K562 (cell line): ENCODE results near the gene ZGLP1. TPM values are rescaled to one million over a fixed set of nuclear protein-coding genes. Genes with fewer than 3 reads are reported as not detected.

ENCODE experiments used
- CHD4 ChIP-seq: fragments of 200-600 bp; sonication (generic); IDR thresholded peaks from 3 replicates; pipeline ENCODE4 v1.6.1; 2012; ENCODE audit warnings: low read depth, mild to moderate bottlenecking, mixed read lengths, low read length, inconsistent platforms; ENCODE audit not compliant: insufficient read depth, insufficient replicate concordance, poor library complexity, severe bottlenecking
- HDAC2 ChIP-seq: fragments of 450-650 bp; IDR thresholded peaks from 2 replicates; pipeline ENCODE4 v1.6.1; 2016; ENCODE audit warnings: mild to moderate bottlenecking
- HDAC8 ChIP-seq: fragments of 450-650 bp; IDR thresholded peaks from 2 replicates; pipeline ENCODE4 v1.6.1; 2016; ENCODE audit warnings: mild to moderate bottlenecking, missing genetic modification characterization, moderate library complexity, missing compliant biosample characterization
- HNRNPLL ChIP-seq: fragments of 200-400 bp; formaldehyde crosslinking; IDR thresholded peaks from 2 replicates; pipeline ENCODE4 v1.6.1; 2017; ENCODE audit warnings: low read length, low read depth, mild to moderate bottlenecking; ENCODE audit not compliant: poor library complexity, severe bottlenecking
- NCOA6 ChIP-seq: fragments of 450-650 bp; IDR thresholded peaks from 2 replicates; pipeline ENCODE4 v1.6.1; 2017; ENCODE audit warnings: mild to moderate bottlenecking
- NFRKB ChIP-seq: fragments of 450-650 bp; IDR thresholded peaks from 2 replicates; pipeline ENCODE4 v1.6.1; 2016; ENCODE audit warnings: low read depth
- TBP ChIP-seq: optimal IDR thresholded peaks from 2 replicates; pipeline ENCODE3; 2011; ENCODE audit warnings: low read depth, low read length, improper control_type of control experiment
- TEAD4 ChIP-seq, 2 experiments: sonication (generic) in 1 of 2; formaldehyde crosslinking in 1 of 2; IDR thresholded peaks; 2 replicates each; pipeline versions ENCODE4 v1.6.1 to v1.8.0; 2012 to 2022; ENCODE audit warnings: borderline replicate concordance in 1 of 2, inconsistent platforms in 1 of 2, low read length in 1 of 2, mild to moderate bottlenecking in 1 of 2, missing genetic modification reagents in 1 of 2
- TOE1 ChIP-seq, 2 experiments: fragments of 450-650 bp in 1 of 2; sonication (generic) in 1 of 2; formaldehyde crosslinking in 1 of 2; IDR thresholded peaks; 2 replicates each; pipeline versions ENCODE4 v1.7.1 to v1.8.0; 2016 to 2022; ENCODE audit warnings: borderline replicate concordance in 2 of 2, mild to moderate bottlenecking in 2 of 2, antibody characterized with exemption in 1 of 2, inconsistent platforms in 1 of 2, low read depth in 1 of 2, missing genetic modification reagents in 1 of 2, moderate library complexity in 1 of 2
- XRCC5 ChIP-seq: fragments of 200-400 bp; formaldehyde crosslinking; IDR thresholded peaks from 2 replicates; pipeline ENCODE4 v1.6.1; 2017; ENCODE audit warnings: low read depth, mild to moderate bottlenecking, low read length
- ZNF3 ChIP-seq: fragments of 250-450 bp; sonication (Bioruptor Pico); IDR thresholded peaks from 2 replicates; pipeline ENCODE4 v1.5.0; 2021; ENCODE audit warnings: mild to moderate bottlenecking, moderate library complexity
- ZNF324 ChIP-seq: fragments of 250-450 bp; sonication (Bioruptor Pico); IDR thresholded peaks from 2 replicates; pipeline ENCODE4 v1.4.0; 2020; ENCODE audit warnings: mild to moderate bottlenecking
- ZNF41 ChIP-seq: fragments of 250-450 bp; sonication (Bioruptor Pico); conservative IDR thresholded peaks from 2 replicates; pipeline ENCODE4 v1.4.0; 2020; ENCODE audit warnings: mild to moderate bottlenecking
- ZNF507 ChIP-seq: conservative IDR thresholded peaks from 2 replicates; pipeline ENCODE4 v1.6.1; 2017; ENCODE audit warnings: missing genetic modification characterization, missing compliant biosample characterization
- polyA plus RNA-seq, 8 experiments: library from polyadenylated mRNA; depleted of rRNA in 4 of 8; stranded (reverse) in 5 of 8; unstranded in 3 of 8; fragments of >200 nt; fragmentation: Nextera tagmentation in 2 of 8; fragmentation: Illumina TruSeq in 1 of 8; extraction: Ambion mirVana in 2 of 8; extraction: Trizol in 1 of 8; gene quantifications; 2 replicates each; pipeline versions ENCODE4 v1.2.1 to v1.2.3, GENCODE V29; 2011 to 2014; ENCODE audit warnings: inconsistent platforms in 1 of 8, missing spikeins in 1 of 8
- total RNA-seq, 7 experiments: library from RNA; depleted of rRNA in 6 of 7; stranded (reverse); fragments of >200 nt in 6 of 7; fragmentation: Illumina TruSeq in 2 of 7; extraction: Trizol in 2 of 7; gene quantifications; 2 replicates each; pipeline versions ENCODE4 v1.2.1 to v1.2.3, GENCODE V29; 2011 to 2021; ENCODE audit warnings: low replicate concordance in 1 of 7
- TF ChIP-seq, protein P1 (sequence below), 2 experiments: IDR thresholded peaks; 2 replicates each; pipeline ENCODE4 v1.6.1; 2011; ENCODE audit warnings: borderline replicate concordance in 1 of 2, control low read depth in 1 of 2, low read depth in 1 of 2, low read length in 1 of 2, mild to moderate bottlenecking in 1 of 2, mixed read lengths in 1 of 2, moderate library complexity in 1 of 2; ENCODE audit not compliant: insufficient read depth in 1 of 2, insufficient read length in 1 of 2, poor library complexity in 1 of 2, severe bottlenecking in 1 of 2; ENCODE audit errors: extremely low read depth in 1 of 2
- TF ChIP-seq, protein P2 (sequence below), 2 experiments: fragments of 150-350 bp in 1 of 2; IDR thresholded peaks; 2 replicates each; pipeline ENCODE4 v1.6.1; 2012 to 2016; ENCODE audit warnings: low read depth in 2 of 2, low read length in 2 of 2, mild to moderate bottlenecking in 1 of 2, moderate library complexity in 1 of 2
- TF ChIP-seq, protein P3 (sequence below): fragments of 450-650 bp; IDR thresholded peaks from 2 replicates; pipeline ENCODE4 v1.6.1; 2016; ENCODE audit warnings: antibody characterized with exemption
- TF ChIP-seq, protein P4 (sequence below): fragments of 450-650 bp; IDR thresholded peaks from 2 replicates; pipeline ENCODE4 v1.6.1; 2016; ENCODE audit warnings: mild to moderate bottlenecking

Gene ZGLP1
- total and polyA plus RNA-seq, 9 of the 15 experiments (the other 6 are each of a cell fraction or from before 2014, with no cell fraction given), result 0.24 to 4.5 (median 2.2) TPM

DNA sequence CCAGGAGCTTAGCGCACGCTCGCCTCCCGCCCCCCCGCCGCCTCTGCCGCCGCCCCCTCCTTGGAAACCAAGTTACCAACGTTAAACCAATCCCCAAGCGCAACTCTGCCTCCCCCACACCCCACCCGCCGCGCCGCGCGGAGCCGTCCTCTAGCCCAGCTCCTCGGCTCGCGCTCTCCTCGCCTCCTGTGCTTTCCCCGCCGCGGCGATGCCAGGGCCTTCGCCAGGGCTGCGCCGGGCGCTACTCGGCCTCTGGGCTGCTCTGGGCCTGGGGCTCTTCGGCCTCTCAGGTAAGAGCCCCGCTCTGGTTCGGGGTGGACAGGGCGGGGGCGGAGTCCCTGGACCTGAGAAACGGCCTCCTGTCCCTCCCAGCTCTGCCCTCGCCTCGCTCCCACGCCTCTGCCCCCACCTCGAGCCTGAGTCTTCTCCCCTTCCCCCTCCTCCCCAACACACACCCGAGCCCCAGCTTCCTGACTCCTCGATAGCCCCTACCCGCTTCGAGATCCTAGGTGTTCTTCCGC lies 19.7 kb downstream of the ZGLP1 start, which contains the start of gene ICAM5 (continued):
- TF ChIP-seq, protein P1, sequence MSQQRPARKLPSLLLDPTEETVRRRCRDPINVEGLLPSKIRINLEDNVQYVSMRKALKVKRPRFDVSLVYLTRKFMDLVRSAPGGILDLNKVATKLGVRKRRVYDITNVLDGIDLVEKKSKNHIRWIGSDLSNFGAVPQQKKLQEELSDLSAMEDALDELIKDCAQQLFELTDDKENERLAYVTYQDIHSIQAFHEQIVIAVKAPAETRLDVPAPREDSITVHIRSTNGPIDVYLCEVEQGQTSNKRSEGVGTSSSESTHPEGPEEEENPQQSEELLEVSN (IDR thresholded peaks at IDR 0.05; ENCODE audit: borderline replicate concordance in 1 of 2, extremely low read depth in 1 of 2, insufficient read depth in 1 of 2, insufficient read length in 1 of 2, low read depth in 1 of 2, low read length in 1 of 2, poor library complexity in 1 of 2, severe bottlenecking in 1 of 2), result peak; percentile 38 to 78
- TF ChIP-seq, protein P2, sequence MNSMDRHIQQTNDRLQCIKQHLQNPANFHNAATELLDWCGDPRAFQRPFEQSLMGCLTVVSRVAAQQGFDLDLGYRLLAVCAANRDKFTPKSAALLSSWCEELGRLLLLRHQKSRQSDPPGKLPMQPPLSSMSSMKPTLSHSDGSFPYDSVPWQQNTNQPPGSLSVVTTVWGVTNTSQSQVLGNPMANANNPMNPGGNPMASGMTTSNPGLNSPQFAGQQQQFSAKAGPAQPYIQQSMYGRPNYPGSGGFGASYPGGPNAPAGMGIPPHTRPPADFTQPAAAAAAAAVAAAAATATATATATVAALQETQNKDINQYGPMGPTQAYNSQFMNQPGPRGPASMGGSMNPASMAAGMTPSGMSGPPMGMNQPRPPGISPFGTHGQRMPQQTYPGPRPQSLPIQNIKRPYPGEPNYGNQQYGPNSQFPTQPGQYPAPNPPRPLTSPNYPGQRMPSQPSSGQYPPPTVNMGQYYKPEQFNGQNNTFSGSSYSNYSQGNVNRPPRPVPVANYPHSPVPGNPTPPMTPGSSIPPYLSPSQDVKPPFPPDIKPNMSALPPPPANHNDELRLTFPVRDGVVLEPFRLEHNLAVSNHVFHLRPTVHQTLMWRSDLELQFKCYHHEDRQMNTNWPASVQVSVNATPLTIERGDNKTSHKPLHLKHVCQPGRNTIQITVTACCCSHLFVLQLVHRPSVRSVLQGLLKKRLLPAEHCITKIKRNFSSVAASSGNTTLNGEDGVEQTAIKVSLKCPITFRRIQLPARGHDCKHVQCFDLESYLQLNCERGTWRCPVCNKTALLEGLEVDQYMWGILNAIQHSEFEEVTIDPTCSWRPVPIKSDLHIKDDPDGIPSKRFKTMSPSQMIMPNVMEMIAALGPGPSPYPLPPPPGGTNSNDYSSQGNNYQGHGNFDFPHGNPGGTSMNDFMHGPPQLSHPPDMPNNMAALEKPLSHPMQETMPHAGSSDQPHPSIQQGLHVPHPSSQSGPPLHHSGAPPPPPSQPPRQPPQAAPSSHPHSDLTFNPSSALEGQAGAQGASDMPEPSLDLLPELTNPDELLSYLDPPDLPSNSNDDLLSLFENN (IDR thresholded peaks at IDR 0.05; ENCODE audit: low read depth in 2 of 2, low read length in 2 of 2), result no peak
- no peak for TF ChIP-seq ZNF3
- peak; percentile 41; the same call in 1 of the 2 replicates for TF ChIP-seq NFRKB
- no peak for TF ChIP-seq ZNF507
- TF ChIP-seq, protein P3, sequence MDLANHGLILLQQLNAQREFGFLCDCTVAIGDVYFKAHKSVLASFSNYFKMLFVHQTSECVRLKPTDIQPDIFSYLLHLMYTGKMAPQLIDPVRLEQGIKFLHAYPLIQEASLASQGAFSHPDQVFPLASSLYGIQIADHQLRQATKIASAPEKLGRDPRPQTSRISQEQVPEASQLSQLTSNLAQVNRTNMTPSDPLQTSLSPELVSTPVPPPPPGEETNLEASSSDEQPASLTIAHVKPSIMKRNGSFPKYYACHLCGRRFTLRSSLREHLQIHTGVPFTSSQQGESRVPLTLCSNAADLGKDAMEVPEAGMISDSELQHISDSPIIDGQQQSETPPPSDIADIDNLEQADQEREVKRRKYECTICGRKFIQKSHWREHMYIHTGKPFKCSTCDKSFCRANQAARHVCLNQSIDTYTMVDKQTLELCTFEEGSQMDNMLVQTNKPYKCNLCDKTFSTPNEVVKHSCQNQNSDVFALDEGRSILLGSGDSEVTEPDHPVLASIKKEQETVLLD, result peak; percentile 19; the same call in 1 of the 2 replicates
- TF ChIP-seq XRCC5, result no peak
- TF ChIP-seq TOE1 (IDR thresholded peaks at IDR 0.05; ENCODE audit: borderline replicate concordance), result no peak
- TF ChIP-seq TOE1 (CRISPR knock-in tag; IDR thresholded peaks at IDR 0.05; ENCODE audit: borderline replicate concordance, low read depth), result no peak
- no peak for TF ChIP-seq ZNF41 (CRISPR knock-in tag)
- no peak for TF ChIP-seq HNRNPLL
- peak; percentile 48 for TF ChIP-seq TBP
- no peak for TF ChIP-seq CHD4
- TF ChIP-seq, protein P4, sequence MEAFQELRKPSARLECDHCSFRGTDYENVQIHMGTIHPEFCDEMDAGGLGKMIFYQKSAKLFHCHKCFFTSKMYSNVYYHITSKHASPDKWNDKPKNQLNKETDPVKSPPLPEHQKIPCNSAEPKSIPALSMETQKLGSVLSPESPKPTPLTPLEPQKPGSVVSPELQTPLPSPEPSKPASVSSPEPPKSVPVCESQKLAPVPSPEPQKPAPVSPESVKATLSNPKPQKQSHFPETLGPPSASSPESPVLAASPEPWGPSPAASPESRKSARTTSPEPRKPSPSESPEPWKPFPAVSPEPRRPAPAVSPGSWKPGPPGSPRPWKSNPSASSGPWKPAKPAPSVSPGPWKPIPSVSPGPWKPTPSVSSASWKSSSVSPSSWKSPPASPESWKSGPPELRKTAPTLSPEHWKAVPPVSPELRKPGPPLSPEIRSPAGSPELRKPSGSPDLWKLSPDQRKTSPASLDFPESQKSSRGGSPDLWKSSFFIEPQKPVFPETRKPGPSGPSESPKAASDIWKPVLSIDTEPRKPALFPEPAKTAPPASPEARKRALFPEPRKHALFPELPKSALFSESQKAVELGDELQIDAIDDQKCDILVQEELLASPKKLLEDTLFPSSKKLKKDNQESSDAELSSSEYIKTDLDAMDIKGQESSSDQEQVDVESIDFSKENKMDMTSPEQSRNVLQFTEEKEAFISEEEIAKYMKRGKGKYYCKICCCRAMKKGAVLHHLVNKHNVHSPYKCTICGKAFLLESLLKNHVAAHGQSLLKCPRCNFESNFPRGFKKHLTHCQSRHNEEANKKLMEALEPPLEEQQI, result no peak
- peak; percentile 22; the same call in 1 of the 2 replicates for TF ChIP-seq TEAD4 (IDR thresholded peaks at IDR 0.05; ENCODE audit: low read length)
- TF ChIP-seq TEAD4 (CRISPR knock-in tag; IDR thresholded peaks at IDR 0.05; ENCODE audit: borderline replicate concordance), result no peak
- no peak for TF ChIP-seq NCOA6
- TF ChIP-seq HDAC8 (tag), result no peak
- 0 out of 2 replicates have a peak, but pooled peaks have one; percentile 10 for TF ChIP-seq HDAC2
- TF ChIP-seq ZNF324 (CRISPR knock-in tag), result no peak
